Measurements from ENCODE around the gene SMAGP. TPM values are rescaled to one million over a fixed set of nuclear protein-coding genes. Genes with fewer than 3 reads are reported as not detected.
"Not testable (repeated sequence)": the region's sequence is repeated elsewhere in the genome, so short reads cannot be mapped to it uniquely, and the experiment has no call there.

The SMAGP gene
- 8.4 TPM for polyA plus RNA-seq (2013, experiment 1 of 2)
- 8.1 TPM for polyA plus RNA-seq (2013, experiment 2 of 2)

- H4K91ac ChIP-seq (ENCODE audit: low read depth, low read length, poor library complexity) = no peak within 1 kb of the TSS
- H3K4me1 ChIP-seq (ENCODE audit: control insufficient read depth in 2 of 2, insufficient read depth in 1 of 2, low read depth in 1 of 2, low read length in 2 of 2) = no peaks in the 10 kb centered on the region
- H3K79me1 ChIP-seq (ENCODE audit: low read depth, low read length) = no peaks in the 10 kb centered on the region
- peak within 1 kb of the TSS; percentile 98 for H2AFZ ChIP-seq (ENCODE audit: low read length)
- peak within 1 kb of the TSS; percentile 82 for H3K9ac ChIP-seq (ENCODE audit: low read depth, low read length, poor library complexity)
- H2BK120ac ChIP-seq (ENCODE audit: low read depth, low read length) = no peak within 1 kb of the TSS
- H3K4ac ChIP-seq (ENCODE audit: low read length) = no peak within 1 kb of the TSS
- H3K14ac ChIP-seq (ENCODE audit: low read length) = no peak within 1 kb of the TSS
- peak within 1 kb of the TSS; percentile 73 for H3K4me2 ChIP-seq (ENCODE audit: insufficient read depth, low read length, poor library complexity, severe bottlenecking)
- H3K27ac ChIP-seq (replicated peaks; ENCODE audit: low read length) = no peak within 1 kb of the TSS
- peak within 1 kb of the TSS; percentile 89 for H3K18ac ChIP-seq (ENCODE audit: low read length)
- peak; percentile 62 for DNase-seq (ENCODE audit: low spot score)
- H2BK5ac ChIP-seq (ENCODE audit: low read length) = no peak within 1 kb of the TSS
- H3K27me3 ChIP-seq (ENCODE audit: control insufficient read depth in 3 of 3, insufficient read depth in 3 of 3, low read depth in 1 of 3, low read length in 3 of 3) = peaks cover 0 to 44% (median 6%) of the 10 kb centered on the region in 3 experiments
- H3K23ac ChIP-seq (ENCODE audit: low read depth, low read length, poor library complexity) = peak within 1 kb of the TSS; percentile 38
- H2BK15ac ChIP-seq (ENCODE audit: low read length) = peak within 1 kb of the TSS; percentile 62
- H3K9me3 ChIP-seq (replicated peaks in 1 of 2; ENCODE audit: control insufficient read depth in 2 of 2, insufficient read depth in 1 of 2, low read depth in 1 of 2, low read length in 2 of 2) = no peaks in the 10 kb centered on the region
- no peak within 1 kb of the TSS for H2BK12ac ChIP-seq (ENCODE audit: low read length)
- no peak within 1 kb of the TSS for H2AK5ac ChIP-seq (ENCODE audit: low read depth, low read length)
- peak within 1 kb of the TSS; percentile 52 to 85 for H3K4me3 ChIP-seq (ENCODE audit: low read length in 2 of 2)
- no peak within 1 kb of the TSS for H4K8ac ChIP-seq (ENCODE audit: low read depth, low read length)
- no CpG with 5 or more reads among the region's 83 CpGs for WGBS, 2 donors (ENCODE audit: extremely low coverage in 2 of 2, insufficient read length in 2 of 2, insufficient replicate concordance in 1 of 2)
- no peaks in the 10 kb centered on the region for H3K36me3 ChIP-seq (replicated peaks in 1 of 2; ENCODE audit: control insufficient read depth in 2 of 2, insufficient read depth in 2 of 2, low read length in 2 of 2)
Observed at GRCh38 chr12:51270067-51270950, at the start of gene SMAGP. TSS of gene SMAGP (minus strand) at chr12:51270415. CDS start at chr12:51269278, 1,137 bp downstream.

- no peak overlapping the region for H3K4me3 ChIP-seq (ENCODE audit: low read length in 2 of 2)
- H2AFZ ChIP-seq (ENCODE audit: low read length) = peak overlapping the region; percentile 12
- no peak overlapping the region for H2BK12ac ChIP-seq (ENCODE audit: low read length)
- no peak for DNase-seq (ENCODE audit: low spot score)
- no peak overlapping the region for H2BK15ac ChIP-seq (ENCODE audit: low read length)
- no peaks in the 10 kb centered on the region for H3K79me1 ChIP-seq (ENCODE audit: low read depth, low read length)
- H2BK120ac ChIP-seq (ENCODE audit: low read depth, low read length) = no peak overlapping the region
- no peaks in the 10 kb centered on the region for H3K36me3 ChIP-seq (replicated peaks in 1 of 2; ENCODE audit: control insufficient read depth in 2 of 2, insufficient read depth in 2 of 2, low read length in 2 of 2)
- no peak overlapping the region for H3K27ac ChIP-seq (replicated peaks; ENCODE audit: low read length)
- H4K91ac ChIP-seq (ENCODE audit: low read depth, low read length, poor library complexity) = no peak overlapping the region
- H3K27me3 ChIP-seq (ENCODE audit: control insufficient read depth in 3 of 3, insufficient read depth in 3 of 3, low read depth in 1 of 3, low read length in 3 of 3) = no peaks in the 10 kb centered on the region
- no peak overlapping the region for H3K4me2 ChIP-seq (ENCODE audit: insufficient read depth, low read length, poor library complexity, severe bottlenecking)
- no peak overlapping the region for H2BK5ac ChIP-seq (ENCODE audit: low read length)
- no peak overlapping the region for H4K8ac ChIP-seq (ENCODE audit: low read depth, low read length)
- no CpG with 5 or more reads among the region's 3 CpGs for WGBS, 2 donors (ENCODE audit: extremely low coverage in 2 of 2, insufficient read length in 2 of 2, insufficient replicate concordance in 1 of 2)
- H3K4me1 ChIP-seq (ENCODE audit: control insufficient read depth in 2 of 2, insufficient read depth in 1 of 2, low read depth in 1 of 2, low read length in 2 of 2) = peaks cover 8 to 12% of the 10 kb centered on the region in 2 donors
- peak overlapping the region; percentile 22 for H2AK5ac ChIP-seq (ENCODE audit: low read depth, low read length)
- no peak overlapping the region for H3K9ac ChIP-seq (ENCODE audit: low read depth, low read length, poor library complexity)
- H3K18ac ChIP-seq (ENCODE audit: low read length) = no peak overlapping the region
- H3K23ac ChIP-seq (ENCODE audit: low read depth, low read length, poor library complexity) = no peak overlapping the region
- H3K14ac ChIP-seq (ENCODE audit: low read length) = no peak overlapping the region
- H3K9me3 ChIP-seq (replicated peaks in 1 of 2; ENCODE audit: control insufficient read depth in 2 of 2, insufficient read depth in 1 of 2, low read depth in 1 of 2, low read length in 2 of 2) = no peaks in the 10 kb centered on the region
- H3K4ac ChIP-seq (ENCODE audit: low read length) = no peak overlapping the region
Observed at GRCh38 chr12:51318846-51319599, 48.8 kb upstream of the SMAGP start.

- not testable (repeated sequence) for H3K18ac ChIP-seq (ENCODE audit: low read length); H2AFZ ChIP-seq (ENCODE audit: low read length); H3K23ac ChIP-seq (ENCODE audit: low read depth, low read length, poor library complexity); H2BK15ac ChIP-seq (ENCODE audit: low read length); H2BK5ac ChIP-seq (ENCODE audit: low read length); H3K4me3 ChIP-seq (ENCODE audit: low read length in 2 of 2); H3K27ac ChIP-seq (replicated peaks; ENCODE audit: low read length); H3K9ac ChIP-seq (ENCODE audit: low read depth, low read length, poor library complexity); H3K4me2 ChIP-seq (ENCODE audit: insufficient read depth, low read length, poor library complexity, severe bottlenecking); H2BK120ac ChIP-seq (ENCODE audit: low read depth, low read length); H3K4ac ChIP-seq (ENCODE audit: low read length); H4K8ac ChIP-seq (ENCODE audit: low read depth, low read length); H3K79me1 ChIP-seq (ENCODE audit: low read depth, low read length); H3K36me3 ChIP-seq (replicated peaks in 1 of 2; ENCODE audit: control insufficient read depth in 2 of 2, insufficient read depth in 2 of 2, low read length in 2 of 2); DNase-seq (ENCODE audit: low spot score); H3K14ac ChIP-seq (ENCODE audit: low read length); H2BK12ac ChIP-seq (ENCODE audit: low read length); H2AK5ac ChIP-seq (ENCODE audit: low read depth, low read length); H4K91ac ChIP-seq (ENCODE audit: low read depth, low read length, poor library complexity); H3K27me3 ChIP-seq (ENCODE audit: control insufficient read depth in 3 of 3, insufficient read depth in 3 of 3, low read depth in 1 of 3, low read length in 3 of 3); H3K9me3 ChIP-seq (replicated peaks in 1 of 2; ENCODE audit: control insufficient read depth in 2 of 2, insufficient read depth in 1 of 2, low read depth in 1 of 2, low read length in 2 of 2)
- WGBS, 2 donors (ENCODE audit: extremely low coverage in 2 of 2, insufficient read length in 2 of 2, insufficient replicate concordance in 1 of 2) = no CpG with 5 or more reads among the region's 8 CpGs
- peaks cover 8 to 14% of the 10 kb centered on the region in 2 donors for H3K4me1 ChIP-seq (ENCODE audit: control insufficient read depth in 2 of 2, insufficient read depth in 1 of 2, low read depth in 1 of 2, low read length in 2 of 2)
Observed at GRCh38 chr12:51318057-51318806, 48.0 kb upstream of the SMAGP start.

All from neuronal stem cell (in vitro differentiated cells).